ENCODE results near the gene ABCE1.
A peak's percentile ranks its signal among the peaks of the same experiment; 100 is the strongest.

ABCE1 gene

GRCh38 chr4:145097821-145098674 lies at the start of gene ABCE1, which contains the start of gene ANAPC10:
TSS of gene ABCE1 (plus strand) at chr4:145098311. CDS start at chr4:145104413, 6,102 bp downstream.
TSS of gene ANAPC10 (minus strand) at chr4:145098196. CDS start at chr4:145096099, 2,097 bp downstream.
- peak; percentile 93 to 94 for DNase-seq (ENCODE audit: low read depth in 2 of 2)

- DNase-seq (ENCODE audit: low read depth in 2 of 2), result no peak
Observed at GRCh38 chr4:145048817-145049216, 49.3 kb upstream of the ABCE1 start.

DNA sequence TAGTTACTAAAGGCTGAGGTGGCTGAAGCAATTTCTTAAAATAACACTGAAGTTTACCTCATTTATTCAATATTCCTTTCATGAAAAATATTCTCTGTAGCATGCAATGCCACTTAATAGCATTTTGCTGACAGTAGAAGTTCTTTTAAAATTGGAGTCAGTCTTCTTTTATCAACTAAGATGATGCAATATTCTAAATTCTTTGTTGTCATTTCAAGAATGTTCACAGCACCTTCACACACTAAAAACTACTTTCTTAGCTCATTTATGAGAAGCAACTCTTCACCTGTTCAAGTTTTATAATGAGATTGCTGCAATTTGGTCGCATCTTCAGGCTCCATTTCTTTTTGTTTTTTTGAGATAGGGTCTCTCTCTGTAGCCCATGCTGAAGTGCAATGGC lies 48.9 kb upstream of the ABCE1 start:
- no peak for DNase-seq (ENCODE audit: low read depth in 2 of 2)

DNA sequence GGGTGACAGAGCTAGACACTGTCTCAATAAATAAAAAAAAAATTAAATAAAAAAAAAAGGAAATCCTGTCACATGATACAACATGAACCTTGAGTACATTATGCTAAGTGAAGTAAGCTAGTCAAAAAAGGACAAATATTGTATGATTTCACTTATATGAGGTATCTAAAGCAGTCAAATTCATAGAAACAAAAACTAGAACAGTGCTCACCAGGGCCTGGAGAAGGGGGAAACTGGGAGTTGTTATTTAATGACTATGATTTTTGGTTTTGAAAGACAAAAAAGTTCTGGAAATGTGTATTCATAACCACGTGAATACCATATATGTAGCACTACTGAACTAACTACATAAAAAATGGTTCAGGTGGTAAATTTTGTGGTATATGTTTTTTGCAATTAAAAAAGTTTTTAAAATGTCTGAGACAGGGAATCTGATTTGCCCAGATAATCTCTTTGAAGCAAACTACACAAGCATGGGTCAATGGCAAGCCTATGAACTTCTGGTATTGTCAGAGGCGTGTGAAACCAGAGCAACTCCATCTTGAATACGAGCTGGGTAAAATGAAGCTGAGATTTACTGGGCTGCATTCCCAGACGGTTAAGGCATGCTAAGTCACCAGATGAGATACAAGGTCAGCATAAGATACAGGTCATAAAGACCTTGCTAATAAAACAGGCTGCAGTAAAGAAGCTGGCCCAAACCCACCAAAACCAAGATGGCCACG lies 42.4 kb upstream of the ABCE1 start:
- no peak for DNase-seq (ENCODE audit: low read depth in 2 of 2)

DNA sequence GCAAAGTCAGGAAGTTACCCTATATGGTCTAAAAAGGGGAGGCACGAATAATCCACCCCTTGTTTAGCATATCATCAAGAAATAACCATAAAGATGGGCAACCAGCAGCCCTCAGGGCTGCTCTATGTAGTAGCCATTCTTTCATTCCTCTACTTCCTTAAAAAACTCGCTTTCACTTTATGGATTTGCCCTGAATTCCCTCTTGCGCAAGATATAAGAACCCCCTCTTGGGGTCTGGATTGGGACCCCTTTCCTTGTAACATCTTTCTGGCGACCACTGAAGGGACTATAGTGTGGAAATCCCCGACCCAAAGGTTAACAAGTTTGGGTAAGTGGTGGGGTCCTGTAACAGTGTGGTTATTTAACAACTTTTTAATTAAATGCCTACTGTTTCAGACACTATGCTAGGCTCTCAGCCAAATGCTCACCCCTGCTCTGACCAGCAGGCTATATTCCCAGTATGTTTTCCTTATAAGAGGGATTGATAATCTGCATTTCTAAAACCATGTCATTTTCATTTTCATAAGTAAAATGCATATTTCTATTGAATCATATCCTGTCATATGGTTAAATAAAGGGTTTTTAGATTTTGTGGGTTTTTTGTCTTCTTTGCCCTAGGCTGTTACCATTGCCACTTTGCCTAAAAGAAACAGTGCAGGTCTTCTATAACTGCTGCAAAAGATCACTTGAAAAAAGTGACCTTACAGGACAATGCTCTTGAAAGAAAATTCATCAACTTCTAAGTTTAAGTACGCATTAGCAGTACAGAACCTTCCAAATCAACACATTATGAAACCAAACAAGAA lies 41.6 kb upstream of the ABCE1 start:
- no peak for DNase-seq (ENCODE audit: low read depth in 2 of 2)

DNA sequence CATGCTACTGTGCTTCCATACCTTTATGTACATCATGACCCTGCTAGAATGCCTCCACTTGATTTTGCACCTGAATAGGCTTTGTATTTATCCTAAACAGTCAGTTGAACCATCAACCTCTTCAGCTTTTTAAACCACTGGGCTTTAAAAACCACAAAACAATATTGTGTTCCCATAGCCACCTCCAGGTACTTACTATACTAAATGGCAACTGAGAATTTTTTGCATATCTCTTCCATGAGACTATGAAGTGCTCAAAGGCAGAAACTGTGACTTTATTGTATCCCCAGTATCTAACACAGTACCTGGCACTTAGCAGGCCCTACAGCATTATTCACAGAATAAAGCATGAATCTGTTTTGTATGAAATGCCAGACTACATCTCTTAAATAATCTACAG lies 39.9 kb upstream of the ABCE1 start:
- DNase-seq (ENCODE audit: low read depth in 2 of 2), result no peak

DNA sequence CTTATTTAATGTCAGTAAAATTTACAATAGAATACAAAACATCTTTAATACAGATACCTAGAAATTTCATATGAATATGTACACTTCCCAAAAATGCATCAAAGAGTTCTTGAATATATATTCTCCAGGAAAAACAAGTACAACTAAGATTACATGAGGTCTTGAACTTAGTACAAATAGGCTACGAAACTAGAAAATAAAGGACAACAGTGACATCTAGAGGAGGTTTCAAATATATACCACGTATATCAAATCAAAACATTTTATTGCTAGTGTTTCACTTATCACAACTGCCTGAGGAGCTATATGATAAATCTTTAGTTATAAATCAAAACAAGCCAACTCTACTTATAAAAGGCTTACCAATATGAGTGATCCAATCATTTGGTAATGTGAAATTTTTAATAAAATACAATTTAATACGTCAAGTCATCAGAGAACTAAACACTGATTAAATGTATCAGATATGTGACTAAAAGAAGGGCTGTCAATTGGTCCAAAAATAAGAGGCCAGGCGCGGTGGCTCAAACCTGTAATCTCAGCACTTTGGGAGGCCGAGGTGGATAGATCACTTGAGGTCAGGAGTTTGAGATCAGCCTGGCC lies 36.7 kb upstream of the ABCE1 start:
- no peak for DNase-seq (ENCODE audit: low read depth in 2 of 2)

- no peak for DNase-seq (ENCODE audit: low read depth in 2 of 2)
Observed at GRCh38 chr4:145066063-145066501, 32.0 kb upstream of the ABCE1 start.

GRCh38 chr4:145069361-145069760 lies 28.8 kb upstream of the ABCE1 start:
- peak in 1 of 2 experiments; percentile 12 for DNase-seq (ENCODE audit: low read depth in 2 of 2)

GRCh38 chr4:145071560-145071959 lies 26.6 kb upstream of the ABCE1 start:
- no peak for DNase-seq (ENCODE audit: low read depth in 2 of 2)

DNA sequence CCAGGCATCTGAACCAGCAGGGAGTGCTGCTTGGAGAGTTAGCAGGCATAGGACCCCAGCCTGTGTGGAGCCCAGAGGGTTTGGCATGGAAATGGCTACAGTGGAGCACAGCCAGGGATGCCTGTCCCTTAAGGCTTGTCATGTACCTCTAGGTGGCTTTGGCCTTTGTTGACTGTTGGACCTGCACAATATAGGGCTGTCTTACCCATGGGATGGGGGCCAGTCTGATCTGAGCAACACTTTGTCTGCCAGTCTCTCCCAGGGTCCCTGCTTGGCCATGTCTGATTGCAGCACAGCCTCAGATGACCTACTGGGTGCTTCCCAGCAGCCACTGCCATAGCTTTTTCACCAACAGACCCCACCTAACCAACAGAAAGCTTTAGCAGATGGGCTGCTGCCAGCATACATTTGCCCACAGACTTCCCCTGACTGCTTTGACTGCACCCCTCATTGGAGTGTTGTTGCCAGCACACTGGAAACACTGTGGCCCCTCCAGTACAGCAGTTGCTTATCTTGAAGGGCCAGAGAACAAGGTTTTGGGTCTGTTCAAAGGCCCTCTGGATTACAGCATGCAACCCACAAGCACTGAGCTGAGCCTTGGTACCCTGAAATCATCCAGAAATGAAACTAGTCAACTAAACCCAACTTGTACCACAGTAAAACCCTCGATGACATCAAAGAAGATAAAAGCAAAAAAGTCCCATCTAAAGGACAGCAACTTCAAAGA lies 22.2 kb upstream of the ABCE1 start:
- no peak for DNase-seq (ENCODE audit: low read depth in 2 of 2)

DNA sequence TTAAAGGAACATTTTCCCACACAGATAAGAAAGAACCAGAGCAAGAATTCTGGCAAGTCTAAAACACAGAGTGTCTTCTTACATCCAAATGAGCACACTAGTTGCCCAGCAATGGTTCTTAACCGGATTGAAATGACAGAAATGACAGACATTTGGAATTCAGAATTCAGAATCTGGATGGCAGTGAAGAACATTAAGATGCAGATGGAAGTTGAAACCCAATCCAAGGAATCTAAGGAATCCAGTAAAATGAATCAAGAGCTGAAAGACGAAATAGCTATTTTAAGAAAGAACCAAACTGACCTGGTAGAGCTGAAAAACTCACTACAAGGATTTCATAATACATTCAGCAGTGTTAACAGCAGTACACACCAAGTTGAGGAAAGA lies 21.6 kb upstream of the ABCE1 start:
- no peak for DNase-seq (ENCODE audit: low read depth in 2 of 2)

DNA sequence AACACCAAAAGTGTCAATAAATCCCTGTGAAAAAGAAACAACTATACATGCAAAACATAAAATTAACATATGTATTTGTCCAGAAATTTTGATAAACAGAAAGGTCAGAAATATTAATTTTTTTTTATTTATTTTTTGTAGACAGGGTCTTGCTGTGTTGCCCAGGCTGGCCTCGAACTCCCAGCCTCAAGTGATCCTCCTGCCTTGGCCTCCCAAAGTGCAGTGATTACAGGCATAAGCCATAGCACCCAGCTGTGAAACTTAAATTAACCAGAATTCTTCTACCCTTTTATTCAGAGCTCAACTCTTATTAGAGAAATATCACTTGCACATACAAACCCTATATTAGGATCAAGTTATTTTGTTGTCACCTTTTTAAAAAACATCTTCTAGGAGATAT lies 16.4 kb upstream of the ABCE1 start:
- no peak for DNase-seq (ENCODE audit: low read depth in 2 of 2)

DNA sequence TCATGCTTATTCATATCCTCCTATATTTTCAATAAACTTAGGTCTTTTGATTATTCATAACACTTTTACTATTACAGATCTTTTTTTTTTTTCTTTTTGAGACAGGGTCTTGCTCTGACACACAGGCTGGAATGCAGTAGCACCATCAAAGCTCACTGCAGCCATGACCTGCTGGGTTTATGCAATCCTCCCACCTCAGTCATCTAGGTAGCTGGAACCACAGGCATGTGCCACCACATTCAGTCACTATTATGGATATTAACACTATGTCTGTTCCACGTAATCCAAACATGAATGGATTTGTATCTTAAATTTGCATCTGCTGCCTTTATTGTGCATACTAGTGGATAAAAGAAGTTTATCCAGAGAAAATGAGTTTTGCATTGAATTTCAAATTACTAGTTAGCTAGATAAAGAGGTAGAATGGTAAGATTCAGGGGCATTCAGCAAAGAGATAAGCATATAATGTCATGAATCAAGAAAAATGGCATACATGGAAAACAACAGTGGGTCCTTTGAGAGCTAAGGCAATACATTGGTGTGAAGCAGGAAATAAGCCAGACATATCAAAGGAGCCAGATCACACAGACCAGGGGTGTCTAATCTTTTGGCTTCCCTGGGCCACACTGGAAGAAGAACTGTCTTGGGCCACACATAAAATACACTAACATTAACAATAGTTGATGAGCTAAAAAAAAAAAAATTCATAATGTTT lies 14.1 kb upstream of the ABCE1 start:
- no peak for DNase-seq (ENCODE audit: low read depth in 2 of 2)

- DNase-seq (ENCODE audit: low read depth in 2 of 2), result no peak
Observed at GRCh38 chr4:145090380-145090779, 7.7 kb upstream of the ABCE1 start.

- DNase-seq (ENCODE audit: low read depth in 2 of 2), result no peak
Observed at GRCh38 chr4:145093638-145094037, 4.5 kb upstream of the ABCE1 start.

- no peak for DNase-seq (ENCODE audit: low read depth in 2 of 2)
Observed at GRCh38 chr4:145097331-145097820, 735 bp upstream of the ABCE1 start.

DNA sequence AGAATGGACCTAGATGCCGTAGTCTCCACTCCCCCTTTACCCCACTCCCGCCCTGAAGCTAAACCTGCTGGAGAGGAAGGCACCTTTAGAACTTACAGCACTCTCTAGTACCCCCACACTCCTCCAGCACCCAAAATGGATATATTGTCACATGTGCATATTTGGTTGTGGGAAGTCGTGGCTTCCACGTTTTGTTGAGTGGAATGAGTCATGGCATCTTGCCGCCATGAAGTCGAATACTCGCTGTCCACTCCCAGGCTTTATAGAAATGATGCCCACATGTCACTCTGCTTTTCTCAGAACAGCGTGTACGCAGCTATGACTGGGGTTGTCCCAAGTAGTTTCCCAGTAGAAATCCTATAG lies 545 bp downstream of the ABCE1 start:
- no peak for DNase-seq (ENCODE audit: low read depth in 2 of 2)

GRCh38 chr4:145099653-145100052 lies 1.5 kb downstream of the ABCE1 start:
- no peak for DNase-seq (ENCODE audit: low read depth in 2 of 2)

DNA sequence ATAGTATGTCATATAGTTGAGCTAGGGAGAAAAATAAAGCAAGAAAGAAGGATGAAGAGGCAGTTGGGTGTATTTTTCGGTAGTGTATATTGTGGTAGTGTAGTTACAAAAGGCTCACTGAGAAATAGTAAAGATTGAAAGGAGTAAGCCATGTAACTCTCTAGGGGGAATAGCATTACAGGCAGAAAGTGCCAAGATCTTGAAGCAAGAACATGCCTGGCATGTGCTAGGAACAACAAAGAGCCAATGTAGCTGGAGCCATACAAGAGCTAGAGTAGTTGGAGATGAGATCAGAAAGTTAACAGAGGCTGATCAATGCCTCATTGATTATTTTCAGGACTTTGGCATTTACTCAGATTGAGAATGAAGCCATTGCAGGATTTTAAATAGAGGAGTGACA lies 3.0 kb downstream of the ABCE1 start:
- DNase-seq (ENCODE audit: low read depth in 2 of 2), result no peak

Data from fibroblast of skin of left biceps (primary cell).